Tibial artery (tissue), 4 donors: ENCODE results near the gene ZNF814.
"Not testable (repeated sequence)": the region's sequence is repeated elsewhere in the genome, so short reads cannot be mapped to it uniquely, and the experiment has no call there.

Source experiments
- DNase-seq, 2 donors: peaks; one replicate each; pipeline ENCODE4 v3.0.0-alpha.2; 2019
- H3K27ac ChIP-seq, 2 donors: fragments of 200-600 bp; sonication (generic) in 1 of 2; 1 replicate in 1 of 2; 2 replicates in 1 of 2; pipeline ENCODE4 v1.5.1; 2018 to 2019; ENCODE audit warnings: mild to moderate bottlenecking in 1 of 2
- H3K27me3 ChIP-seq, 2 donors: fragments of 200-600 bp; sonication (generic) in 1 of 2; one replicate each; pipeline versions ENCODE4 v1.5.1 to v1.6.0; 2016 to 2019
- H3K36me3 ChIP-seq, 3 donors: fragments of 200-600 bp; sonication (generic) in 2 of 3; one replicate each; pipeline ENCODE4 v1.5.1; 2016 to 2019; ENCODE audit warnings: mild to moderate bottlenecking in 2 of 3
- H3K4me1 ChIP-seq, 4 donors: fragments of 200-600 bp; sonication (generic) in 2 of 4; 1 replicate in 3 of 4; 2 replicates in 1 of 4; pipeline ENCODE4 v1.5.1; 2016 to 2019
- H3K4me3 ChIP-seq, 2 donors: fragments of 200-600 bp; sonication (generic) in 1 of 2; 1 replicate in 1 of 2; 2 replicates in 1 of 2; pipeline ENCODE4 v1.5.1; 2018 to 2019; ENCODE audit warnings: mild to moderate bottlenecking in 2 of 2
- H3K9me3 ChIP-seq, 3 donors: fragments of 200-600 bp; sonication (generic) in 1 of 3; one replicate each; pipeline ENCODE4 v1.5.1; 2016 to 2019
- intact Hi-C: fragments of 100-400 bp; cut with DNase I; formaldehyde crosslinking; loops from one replicate; pipeline ENCODE4 v1.15.0; 2023; ENCODE audit warnings: low total_unique reads
- TF ChIP-seq, protein P1 (sequence below), 2 experiments: fragments of 200-600 bp in 1 of 2; fragments of 450-650 bp in 1 of 2; IDR thresholded peaks; one replicate each; pipeline ENCODE4 v1.5.1; 2017 to 2019; ENCODE audit warnings: antibody characterized with exemption in 2 of 2, mild to moderate bottlenecking in 1 of 2, moderate library complexity in 1 of 2

The ZNF814 gene

DNA sequence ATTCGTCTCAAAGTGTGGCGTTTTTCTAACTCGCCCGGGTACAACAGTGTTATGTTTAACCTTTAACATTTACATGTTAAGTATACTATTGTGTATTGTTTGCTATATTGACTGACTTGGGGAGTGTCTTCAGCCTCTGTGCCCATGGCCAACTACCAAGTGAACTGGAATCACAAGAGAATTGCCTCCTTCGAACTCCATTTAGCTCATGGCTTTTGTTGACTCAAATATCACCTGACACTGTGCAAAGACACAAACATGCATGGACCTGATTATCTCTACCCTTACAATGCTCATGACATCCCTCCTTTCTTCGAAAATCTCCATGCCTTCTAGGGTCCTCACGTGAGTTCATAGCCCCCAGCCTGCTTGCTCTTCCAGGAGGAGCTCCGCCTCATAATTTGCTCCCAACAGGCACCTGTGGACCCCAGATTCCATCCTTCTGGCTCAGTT is 704 bp downstream of the ZNF814 start:
- Histone ChIP-seq H3K9me3 (peaks cover 0 to 81% (median 36%) of the 10 kb centered on the region in 3 donors), H3K4me1 (no peaks in the 10 kb centered on the region), H3K27ac (no peak overlapping the region), H3K4me3 (peak overlapping the region; percentile 45 to 49), H3K27me3 (no peaks in the 10 kb centered on the region), H3K36me3 (peaks cover 13 to 39% (median 25%) of the 10 kb centered on the region in 3 donors)
- DNase-seq = no peak
- intact Hi-C loops = no loop called here
- TF ChIP-seq, protein P1, sequence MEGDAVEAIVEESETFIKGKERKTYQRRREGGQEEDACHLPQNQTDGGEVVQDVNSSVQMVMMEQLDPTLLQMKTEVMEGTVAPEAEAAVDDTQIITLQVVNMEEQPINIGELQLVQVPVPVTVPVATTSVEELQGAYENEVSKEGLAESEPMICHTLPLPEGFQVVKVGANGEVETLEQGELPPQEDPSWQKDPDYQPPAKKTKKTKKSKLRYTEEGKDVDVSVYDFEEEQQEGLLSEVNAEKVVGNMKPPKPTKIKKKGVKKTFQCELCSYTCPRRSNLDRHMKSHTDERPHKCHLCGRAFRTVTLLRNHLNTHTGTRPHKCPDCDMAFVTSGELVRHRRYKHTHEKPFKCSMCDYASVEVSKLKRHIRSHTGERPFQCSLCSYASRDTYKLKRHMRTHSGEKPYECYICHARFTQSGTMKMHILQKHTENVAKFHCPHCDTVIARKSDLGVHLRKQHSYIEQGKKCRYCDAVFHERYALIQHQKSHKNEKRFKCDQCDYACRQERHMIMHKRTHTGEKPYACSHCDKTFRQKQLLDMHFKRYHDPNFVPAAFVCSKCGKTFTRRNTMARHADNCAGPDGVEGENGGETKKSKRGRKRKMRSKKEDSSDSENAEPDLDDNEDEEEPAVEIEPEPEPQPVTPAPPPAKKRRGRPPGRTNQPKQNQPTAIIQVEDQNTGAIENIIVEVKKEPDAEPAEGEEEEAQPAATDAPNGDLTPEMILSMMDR (IDR thresholded peaks at IDR 0.05) = no peak

GRCh38 chr19:57887195-57887941 is 1.5 kb downstream of the ZNF814 start:
- H3K4me1 ChIP-seq = no peaks in the 10 kb centered on the region
- no peak overlapping the region for H3K27ac ChIP-seq
- no peak for DNase-seq
- H3K4me3 ChIP-seq = no peak overlapping the region
- TF ChIP-seq, protein P1 (IDR thresholded peaks at IDR 0.05) = no peak
- H3K9me3 ChIP-seq = peaks cover 0 to 86% (median 36%) of the 10 kb centered on the region in 3 donors
- H3K27me3 ChIP-seq = no peaks in the 10 kb centered on the region
- intact Hi-C loops = no loop called here
- peaks cover 13 to 44% (median 27%) of the 10 kb centered on the region in 3 donors for H3K36me3 ChIP-seq

- TF ChIP-seq, protein P1 (IDR thresholded peaks at IDR 0.05) = no peak
- Histone ChIP-seq H3K27ac (no peak overlapping the region), H3K9me3 (peaks cover 0 to 78% (median 28%) of the 10 kb centered on the region in 3 donors), H3K36me3 (peaks cover 13 to 44% (median 27%) of the 10 kb centered on the region in 3 donors), H3K4me3 (no peak overlapping the region), H3K4me1 (no peaks in the 10 kb centered on the region), H3K27me3 (no peaks in the 10 kb centered on the region)
- no peak for DNase-seq
- intact Hi-C loops = no loop called here
Observed at GRCh38 chr19:57886046-57886445, 2.8 kb downstream of the ZNF814 start.

DNA sequence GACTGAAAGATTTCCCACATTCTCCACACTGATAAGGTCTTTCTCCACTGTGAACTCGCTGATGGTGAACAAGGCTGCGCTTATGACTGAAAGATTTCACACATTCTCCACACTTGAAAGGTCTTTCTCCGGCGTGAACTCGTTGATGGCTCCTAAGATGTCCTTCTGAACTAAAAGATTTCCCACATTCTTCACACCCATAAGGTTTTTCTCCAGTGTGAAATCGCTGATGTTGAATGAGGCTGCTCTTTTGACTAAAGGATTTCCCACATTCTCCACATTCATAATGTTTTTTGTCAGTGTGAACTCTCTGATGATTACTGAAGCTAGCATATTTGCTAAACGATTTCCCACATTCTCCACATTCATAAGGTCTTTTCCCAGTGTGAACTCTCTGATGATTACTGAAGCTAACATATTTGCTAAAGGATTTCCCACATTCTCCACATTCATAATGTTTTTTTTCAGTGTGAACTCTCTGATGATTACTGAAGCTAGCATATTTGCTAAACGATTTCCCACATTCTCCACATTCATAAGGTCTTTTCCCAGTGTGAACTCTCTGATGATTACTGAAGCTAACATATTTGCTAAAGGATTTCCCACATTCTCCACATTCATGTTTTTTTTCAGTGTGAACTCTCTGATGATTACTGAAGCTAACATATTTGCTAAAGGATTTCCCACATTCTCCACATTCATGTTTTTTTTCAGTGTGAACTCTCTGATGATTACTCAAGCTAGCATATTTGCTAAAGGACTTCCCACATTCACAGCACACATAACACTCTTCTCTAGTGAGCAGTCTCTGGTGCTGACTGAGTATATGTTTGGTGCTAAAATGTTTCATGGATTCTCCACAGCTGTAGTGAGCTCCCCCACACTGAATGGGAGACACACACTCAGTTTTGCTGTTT is 14.7 kb downstream of the ZNF814 start:
- Histone ChIP-seq H3K9me3 (peaks cover 17 to 95% (median 55%) of the 10 kb centered on the region in 3 donors), H3K36me3 (peaks cover 21 to 55% (median 44%) of the 10 kb centered on the region in 3 donors)
- H3K4me1 ChIP-seq, H3K27ac ChIP-seq, intact Hi-C loops, H3K4me3 ChIP-seq, H3K27me3 ChIP-seq, DNase-seq: not testable (repeated sequence)

DNA sequence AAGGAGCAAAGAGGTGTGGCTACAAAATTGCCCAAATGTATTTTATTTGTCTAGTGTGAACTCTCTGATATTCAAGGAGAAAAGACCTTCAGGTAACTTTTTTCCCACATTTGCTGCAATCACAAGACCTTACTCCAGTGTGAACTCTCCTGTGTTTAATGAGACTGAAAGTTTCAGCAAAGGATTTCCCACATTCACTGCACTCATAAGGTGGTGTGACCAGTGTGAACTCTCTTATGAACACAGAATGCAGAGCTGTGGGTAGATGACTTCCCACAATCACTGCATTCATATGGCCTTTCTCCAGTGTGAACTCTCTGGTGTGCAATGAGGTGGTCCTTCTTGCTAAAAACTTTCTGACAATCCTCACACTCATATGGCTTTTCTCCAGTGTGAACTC is 16.4 kb downstream of the ZNF814 start:
- Histone ChIP-seq H3K9me3 (peaks cover 21 to 97% (median 71%) of the 10 kb centered on the region in 3 donors), H3K27ac (no peak overlapping the region), H3K36me3 (peaks cover 28 to 57% (median 51%) of the 10 kb centered on the region in 3 donors), H3K27me3 (no peaks in the 10 kb centered on the region), H3K4me3 (no peak overlapping the region), H3K4me1 (no peaks in the 10 kb centered on the region)
- intact Hi-C loops = no loop called here
- TF ChIP-seq, protein P1 (IDR thresholded peaks at IDR 0.05) = no peak
- DNase-seq = no peak
